A673 (cell line): ENCODE results near the gene PRLR. TPM values are rescaled to one million over a fixed set of nuclear protein-coding genes. Genes with fewer than 3 reads are reported as not detected.

ENCODE experiments used
- BruUV-seq: library from RNA; stranded (reverse); fragments of 400-500 nt; replicated peaks from 2 replicates; lab custom pipeline; 2021; lab: Mats Ljungman, UMichigan
- CTCF ChIA-PET: fragments of 300-600 bp; sonication (Branson Sonifier 250); formaldehyde crosslinking; loops from one replicate; lab custom pipeline; 2022; ENCODE audit warnings: antibody characterized with exemption; lab: Charles Lee
- POLR2A ChIA-PET: fragments of 300-600 bp; sonication (Branson Sonifier 250); formaldehyde crosslinking; loops from one replicate; lab custom pipeline; 2022; ENCODE audit warnings: antibody characterized with exemption; ENCODE audit not compliant: low non-redundant PET; lab: Charles Lee
- DNase-seq: peaks from one replicate; pipeline ENCODE4 v3.0.0-alpha.2; 2015; ENCODE audit warnings: low spot score
- H3K27ac ChIP-seq: fragments of 200-600 bp; sonication (generic); 2 replicates; pipeline ENCODE4 v1.5.1; 2016; ENCODE audit warnings: mixed run types, low read depth, mild to moderate bottlenecking, mixed read lengths, antibody characterized with exemption, low read length; ENCODE audit not compliant: poor library complexity, severe bottlenecking
- H3K27me3 ChIP-seq: fragments of 200-600 bp; sonication (generic); replicated peaks from 2 replicates; pipeline ENCODE4 v1.6.1; 2017; ENCODE audit warnings: mixed run types, low read depth, mild to moderate bottlenecking, mixed read lengths, antibody characterized with exemption, low read length; ENCODE audit not compliant: insufficient read depth, poor library complexity
- H3K36me3 ChIP-seq: fragments of 200-600 bp; sonication (generic); 2 replicates; pipeline ENCODE4 v1.6.1; 2016; ENCODE audit warnings: mixed run types, mild to moderate bottlenecking, mixed read lengths, antibody characterized with exemption, low read length; ENCODE audit not compliant: insufficient read depth, poor library complexity, severe bottlenecking
- H3K4me1 ChIP-seq: fragments of 200-600 bp; sonication (generic); 2 replicates; pipeline ENCODE4 v1.6.1; 2017; ENCODE audit warnings: mixed run types, mild to moderate bottlenecking, mixed read lengths, antibody characterized with exemption, low read length; ENCODE audit not compliant: insufficient read depth, poor library complexity, severe bottlenecking
- H3K4me3 ChIP-seq: fragments of 200-600 bp; sonication (generic); 2 replicates; pipeline ENCODE4 v1.5.1; 2016; ENCODE audit warnings: low read depth, mixed run types, mild to moderate bottlenecking, mixed read lengths, low read length; ENCODE audit not compliant: poor library complexity, severe bottlenecking
- H3K9me3 ChIP-seq: fragments of 200-600 bp; sonication (generic); 2 replicates; pipeline ENCODE4 v1.6.1; 2016; ENCODE audit warnings: mixed run types, low read depth, mild to moderate bottlenecking, mixed read lengths, antibody characterized with exemption, low read length; ENCODE audit not compliant: poor library complexity, severe bottlenecking
- EZH2 ChIP-seq: fragments of 200-600 bp; sonication (generic); IDR thresholded peaks from 2 replicates; pipeline ENCODE4 v1.6.1; 2017; ENCODE audit warnings: borderline replicate concordance, low read depth, mild to moderate bottlenecking, mixed read lengths, antibody characterized with exemption, low read length; ENCODE audit not compliant: poor library complexity, severe bottlenecking
- intact Hi-C: fragments of 100-400 bp; cut with micrococcal nuclease; formaldehyde crosslinking; loops from one replicate; pipeline ENCODE4 v1.10.0; 2022; ENCODE audit not compliant: unreplicated experiment
- total RNA-seq: library from RNA; stranded (reverse); gene quantifications from 2 replicates; pipeline ENCODE4 v1.2.3, GENCODE V29; 2021
- TF ChIP-seq, protein P1 (sequence below): fragments of 300-800, 200-600 bp; sonication (generic); conservative IDR thresholded peaks from 2 replicates; pipeline ENCODE4 v1.5.1; 2017; ENCODE audit warnings: low read depth, mild to moderate bottlenecking, antibody characterized with exemption, low read length, moderate library complexity, mixed read lengths

The PRLR gene
- total RNA-seq, 1 experiment from 2014 or later: not detected

DNA sequence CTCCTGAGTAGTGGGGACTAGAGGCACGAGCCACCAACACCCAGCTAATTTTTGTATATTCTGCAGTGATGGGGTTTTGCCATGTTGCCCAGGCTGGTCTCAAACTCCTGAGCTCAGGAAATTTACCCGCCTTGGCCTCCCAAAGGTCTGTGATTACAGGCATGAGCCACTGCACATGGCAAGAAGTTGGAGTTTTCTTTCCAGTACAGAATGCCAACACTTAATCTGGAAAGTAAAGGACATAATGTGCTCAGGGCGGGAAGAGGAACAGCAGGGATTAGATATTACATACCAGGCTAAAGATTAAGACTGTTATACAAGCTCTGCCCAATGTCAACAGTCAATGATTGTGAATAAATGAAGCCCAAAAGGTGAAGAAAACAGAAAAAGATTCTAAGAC lies 135.3 kb downstream of the PRLR start:
- intact Hi-C loops: loop anchor here (5.0 to 10.0 kb wide), 2 partner anchors 107 to 250 kb away; no protein-coding TSS in a partner anchor
- no peak overlapping the region for H3K27ac ChIP-seq
- ChIA-PET POLR2A (no interaction called here), CTCF (no interaction called here)
- no peak overlapping the region for H3K4me3 ChIP-seq
- H3K9me3 ChIP-seq: no peaks in the 10 kb centered on the region
- BruUV-seq: no TSS peak
- DNase-seq: no peak
- no peaks in the 10 kb centered on the region for H3K4me1 ChIP-seq
- peaks cover 3% of the 10 kb centered on the region for H3K27me3 ChIP-seq
- no peak for TF ChIP-seq EZH2
- TF ChIP-seq, protein P1, sequence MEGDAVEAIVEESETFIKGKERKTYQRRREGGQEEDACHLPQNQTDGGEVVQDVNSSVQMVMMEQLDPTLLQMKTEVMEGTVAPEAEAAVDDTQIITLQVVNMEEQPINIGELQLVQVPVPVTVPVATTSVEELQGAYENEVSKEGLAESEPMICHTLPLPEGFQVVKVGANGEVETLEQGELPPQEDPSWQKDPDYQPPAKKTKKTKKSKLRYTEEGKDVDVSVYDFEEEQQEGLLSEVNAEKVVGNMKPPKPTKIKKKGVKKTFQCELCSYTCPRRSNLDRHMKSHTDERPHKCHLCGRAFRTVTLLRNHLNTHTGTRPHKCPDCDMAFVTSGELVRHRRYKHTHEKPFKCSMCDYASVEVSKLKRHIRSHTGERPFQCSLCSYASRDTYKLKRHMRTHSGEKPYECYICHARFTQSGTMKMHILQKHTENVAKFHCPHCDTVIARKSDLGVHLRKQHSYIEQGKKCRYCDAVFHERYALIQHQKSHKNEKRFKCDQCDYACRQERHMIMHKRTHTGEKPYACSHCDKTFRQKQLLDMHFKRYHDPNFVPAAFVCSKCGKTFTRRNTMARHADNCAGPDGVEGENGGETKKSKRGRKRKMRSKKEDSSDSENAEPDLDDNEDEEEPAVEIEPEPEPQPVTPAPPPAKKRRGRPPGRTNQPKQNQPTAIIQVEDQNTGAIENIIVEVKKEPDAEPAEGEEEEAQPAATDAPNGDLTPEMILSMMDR: no peak
- no peaks in the 10 kb centered on the region for H3K36me3 ChIP-seq

GRCh38 chr5:35092703-35093102 lies 137.6 kb downstream of the PRLR start:
- ChIA-PET POLR2A (no interaction called here), CTCF (no interaction called here)
- intact Hi-C loops: loop anchor here (5.0 to 10.0 kb wide), 2 partner anchors 110 to 252 kb away; no protein-coding TSS in a partner anchor
- Histone ChIP-seq H3K27ac (no peak overlapping the region), H3K4me1 (no peaks in the 10 kb centered on the region), H3K27me3 (no peaks in the 10 kb centered on the region), H3K36me3 (no peaks in the 10 kb centered on the region), H3K9me3 (no peaks in the 10 kb centered on the region), H3K4me3 (no peak overlapping the region)
- TF ChIP-seq, protein P1: no peak
- TF ChIP-seq EZH2: no peak
- BruUV-seq: no TSS peak
- no peak for DNase-seq

DNA sequence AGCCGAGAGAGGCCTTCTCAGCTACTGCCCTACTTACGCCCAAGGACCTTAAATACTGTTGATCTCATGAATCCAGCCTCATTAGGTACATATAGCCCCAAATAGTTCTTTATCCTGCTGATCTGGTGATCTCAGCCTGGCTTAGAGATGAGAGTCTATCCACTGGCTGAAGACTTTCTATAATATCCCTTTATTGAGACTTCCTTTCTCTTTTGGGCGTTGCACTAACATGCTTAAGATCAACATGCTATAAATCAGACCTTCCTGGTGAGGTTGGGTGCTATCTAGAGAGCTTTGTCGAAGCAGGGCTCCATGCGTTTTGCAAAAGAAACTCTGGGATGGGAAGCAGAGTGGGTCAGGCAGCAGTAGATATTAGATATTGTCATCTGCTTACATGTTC lies 138.6 kb downstream of the PRLR start:
- Histone ChIP-seq H3K36me3 (no peaks in the 10 kb centered on the region), H3K4me1 (no peaks in the 10 kb centered on the region), H3K27ac (no peak overlapping the region), H3K4me3 (no peak overlapping the region), H3K9me3 (no peaks in the 10 kb centered on the region), H3K27me3 (no peaks in the 10 kb centered on the region)
- no peak for DNase-seq
- intact Hi-C loops: loop anchor here (5.0 to 10.0 kb wide), 2 partner anchors 111 to 253 kb away; no protein-coding TSS in a partner anchor
- ChIA-PET POLR2A (no interaction called here), CTCF (no interaction called here)
- no TSS peak for BruUV-seq
- TF ChIP-seq EZH2: no peak
- TF ChIP-seq, protein P1: no peak
